ACC112 (cell line): ENCODE measurements around the gene TCFL5.

Experiments used
- H2AFZ ChIP-seq: fragments of 200-600 bp; sonication (generic); one replicate; pipeline ENCODE4 v1.6.0; 2017; ENCODE audit warnings: antibody characterized with exemption, low read length; ENCODE audit not compliant: unreplicated experiment
- H3K27ac ChIP-seq: fragments of 200-600 bp; sonication (generic); 2 replicates; pipeline ENCODE4 v1.5.1; 2014; ENCODE audit warnings: low read depth, mild to moderate bottlenecking, antibody characterized with exemption, low read length, moderate library complexity
- H3K27me3 ChIP-seq: fragments of 200-600 bp; sonication (generic); 2 replicates; pipeline ENCODE4 v1.6.1; 2014; ENCODE audit warnings: mild to moderate bottlenecking, antibody characterized with exemption, low read length, moderate library complexity, mixed read lengths; ENCODE audit not compliant: insufficient read depth
- H3K36me3 ChIP-seq: fragments of 200-600 bp; sonication (generic); 2 replicates; pipeline ENCODE4 v1.6.1; 2016; ENCODE audit warnings: mild to moderate bottlenecking, antibody characterized with exemption, low read length, moderate library complexity, mixed read lengths; ENCODE audit not compliant: insufficient read depth
- H3K4me1 ChIP-seq: fragments of 200-600 bp; sonication (generic); one replicate; pipeline ENCODE4 v1.6.1; 2016; ENCODE audit warnings: low read length, mixed read lengths; ENCODE audit not compliant: insufficient read depth, unreplicated experiment, control insufficient read depth
- H3K4me3 ChIP-seq: fragments of 200-600 bp; sonication (generic); 2 replicates; pipeline ENCODE4 v1.5.1; 2014; ENCODE audit warnings: mild to moderate bottlenecking, low read depth, low read length
- H3K79me2 ChIP-seq: fragments of 200-600 bp; sonication (generic); one replicate; pipeline ENCODE4 v1.6.0; 2016; ENCODE audit warnings: low read length; ENCODE audit not compliant: control insufficient read depth, unreplicated experiment, insufficient read depth

TCFL5 gene

GRCh38 chr20:62901891-62902290 lies 40.3 kb upstream of the TCFL5 start:
- Histone ChIP-seq H3K4me3 (no peak overlapping the region), H3K4me1 (peaks cover 11% of the 10 kb centered on the region), H3K36me3 (peaks cover 26% of the 10 kb centered on the region), H3K79me2 (peaks cover 7% of the 10 kb centered on the region), H3K27ac (no peak overlapping the region), H3K27me3 (no peaks in the 10 kb centered on the region), H2AFZ (no peak overlapping the region)

- H2AFZ ChIP-seq, result no peak overlapping the region
- peaks cover 11% of the 10 kb centered on the region for H3K4me1 ChIP-seq
- H3K4me3 ChIP-seq, result no peak overlapping the region
- no peaks in the 10 kb centered on the region for H3K27me3 ChIP-seq
- H3K36me3 ChIP-seq, result peaks cover 18% of the 10 kb centered on the region
- H3K79me2 ChIP-seq, result no peaks in the 10 kb centered on the region
- no peak overlapping the region for H3K27ac ChIP-seq
These were observed 39.3 kb upstream of the TCFL5 start for GRCh38 chr20:62900692-62901584.

DNA sequence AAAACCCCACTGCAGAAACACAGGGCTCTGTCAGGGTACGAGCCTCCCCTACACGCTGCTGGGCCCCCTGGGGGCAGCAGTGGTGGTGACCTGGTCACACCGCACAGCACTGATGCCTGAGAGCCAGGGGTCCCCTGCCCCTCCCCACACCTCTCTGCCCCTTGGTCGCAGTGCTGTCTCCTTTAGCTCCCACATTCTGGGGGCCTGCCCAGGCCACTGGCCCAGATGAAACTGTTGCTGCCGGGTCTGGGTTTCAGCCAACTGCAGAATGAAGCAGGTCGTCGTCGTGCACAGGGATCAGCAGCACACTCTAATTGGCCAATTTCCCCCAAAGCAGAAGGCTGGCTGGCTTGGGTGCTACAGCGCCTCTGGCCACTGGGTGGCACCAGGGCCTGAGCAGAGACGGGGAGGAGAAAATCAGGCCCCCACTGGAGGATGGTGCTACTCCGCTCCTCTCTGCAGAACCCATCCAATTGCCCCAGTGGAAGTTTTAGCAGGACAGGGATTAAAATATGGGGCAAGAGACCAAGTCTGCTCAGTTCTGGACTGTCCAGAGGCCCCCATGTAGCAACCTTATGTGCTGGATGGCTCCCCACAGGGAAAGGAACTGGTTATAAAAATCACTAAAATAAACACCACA lies 38.5 kb upstream of the TCFL5 start:
- peaks cover 11% of the 10 kb centered on the region for H3K36me3 ChIP-seq
- H2AFZ ChIP-seq, result no peak overlapping the region
- no peaks in the 10 kb centered on the region for H3K79me2 ChIP-seq
- H3K4me1 ChIP-seq, result peaks cover 11% of the 10 kb centered on the region
- H3K4me3 ChIP-seq, result no peak overlapping the region
- H3K27me3 ChIP-seq, result no peaks in the 10 kb centered on the region
- H3K27ac ChIP-seq, result no peak overlapping the region

DNA sequence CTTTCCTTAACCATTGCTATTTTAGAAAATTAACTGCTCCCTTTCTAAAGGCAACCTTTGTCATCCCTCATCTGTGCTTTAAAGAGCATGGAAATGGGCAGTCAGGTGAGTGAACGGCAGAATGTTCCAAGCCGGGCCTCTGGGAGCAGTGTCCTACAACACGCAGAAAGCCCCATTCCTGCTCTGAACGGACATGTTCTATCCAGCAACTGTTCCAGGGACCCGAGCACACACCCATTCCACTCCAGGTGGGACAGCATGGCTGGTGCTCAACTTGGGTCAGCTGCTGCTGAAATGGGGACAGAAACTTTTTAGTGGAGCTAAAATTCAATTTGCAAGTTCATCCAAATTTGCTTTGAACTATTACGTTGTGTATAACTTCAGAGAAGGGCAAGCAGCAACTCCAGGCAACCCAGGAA lies 38.0 kb upstream of the TCFL5 start:
- Histone ChIP-seq H3K27ac (no peak overlapping the region), H3K4me3 (no peak overlapping the region), H3K79me2 (no peaks in the 10 kb centered on the region), H2AFZ (no peak overlapping the region), H3K36me3 (peaks cover 9% of the 10 kb centered on the region), H3K4me1 (peaks cover 11% of the 10 kb centered on the region), H3K27me3 (no peaks in the 10 kb centered on the region)

GRCh38 chr20:62898970-62899632 lies 37.5 kb upstream of the TCFL5 start:
- Histone ChIP-seq H2AFZ (no peak overlapping the region), H3K27ac (no peak overlapping the region), H3K27me3 (no peaks in the 10 kb centered on the region), H3K4me1 (peaks cover 8% of the 10 kb centered on the region), H3K36me3 (peaks cover 15% of the 10 kb centered on the region), H3K79me2 (no peaks in the 10 kb centered on the region), H3K4me3 (no peak overlapping the region)

GRCh38 chr20:62898093-62898964 lies 36.7 kb upstream of the TCFL5 start:
- Histone ChIP-seq H2AFZ (no peak overlapping the region), H3K4me3 (no peak overlapping the region), H3K27ac (no peak overlapping the region), H3K79me2 (no peaks in the 10 kb centered on the region), H3K4me1 (peaks cover 2% of the 10 kb centered on the region), H3K36me3 (peaks cover 20% of the 10 kb centered on the region), H3K27me3 (no peaks in the 10 kb centered on the region)

DNA sequence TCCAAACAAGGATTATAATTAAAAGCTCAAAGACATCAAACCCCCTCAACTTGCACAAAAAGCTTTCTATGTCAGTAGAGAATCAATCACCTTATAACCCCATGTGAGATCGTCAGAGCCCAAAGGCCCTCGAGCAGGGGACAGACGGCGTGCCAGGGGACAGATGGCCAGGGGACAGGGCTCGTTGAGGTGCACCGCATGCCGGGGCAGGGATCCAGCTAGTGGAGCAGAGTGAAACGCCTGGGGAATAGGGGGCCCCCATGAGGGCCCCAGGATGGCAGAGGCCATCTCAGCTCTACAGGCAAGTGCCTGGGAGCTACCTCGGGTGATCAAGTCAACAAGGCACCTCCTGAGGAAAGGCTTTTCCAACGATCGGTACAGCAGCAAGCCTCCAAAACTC lies 36.0 kb upstream of the TCFL5 start:
- Histone ChIP-seq H3K36me3 (peaks cover 25% of the 10 kb centered on the region), H3K4me3 (no peak overlapping the region), H3K27me3 (no peaks in the 10 kb centered on the region), H2AFZ (no peak overlapping the region), H3K27ac (no peak overlapping the region), H3K4me1 (no peaks in the 10 kb centered on the region), H3K79me2 (no peaks in the 10 kb centered on the region)

GRCh38 chr20:62896526-62896925 lies 34.9 kb upstream of the TCFL5 start:
- H3K79me2 ChIP-seq, result no peaks in the 10 kb centered on the region
- H3K36me3 ChIP-seq, result peaks cover 30% of the 10 kb centered on the region; the same call in 1 of the 2 replicates
- H2AFZ ChIP-seq, result no peak overlapping the region
- no peak overlapping the region for H3K4me3 ChIP-seq
- H3K27me3 ChIP-seq, result no peaks in the 10 kb centered on the region
- H3K4me1 ChIP-seq, result no peaks in the 10 kb centered on the region
- no peak overlapping the region for H3K27ac ChIP-seq

GRCh38 chr20:62895539-62895938 lies 33.9 kb upstream of the TCFL5 start:
- Histone ChIP-seq H2AFZ (no peak overlapping the region), H3K4me3 (no peak overlapping the region), H3K36me3 (peaks cover 40% of the 10 kb centered on the region; the same call in 1 of the 2 replicates), H3K27me3 (no peaks in the 10 kb centered on the region), H3K4me1 (no peaks in the 10 kb centered on the region), H3K27ac (no peak overlapping the region), H3K79me2 (no peaks in the 10 kb centered on the region)

GRCh38 chr20:62894261-62894660 lies 32.6 kb upstream of the TCFL5 start:
- Histone ChIP-seq H2AFZ (no peak overlapping the region), H3K4me1 (no peaks in the 10 kb centered on the region), H3K27ac (no peak overlapping the region), H3K27me3 (no peaks in the 10 kb centered on the region), H3K79me2 (no peaks in the 10 kb centered on the region), H3K36me3 (peaks cover 41% of the 10 kb centered on the region; the same call in 1 of the 2 replicates), H3K4me3 (no peak overlapping the region)
